ENCODE measurements around the gene MGMT. TPM values are rescaled to one million over a fixed set of nuclear protein-coding genes. Genes with fewer than 3 reads are reported as not detected.

MGMT gene
- polyA plus RNA-seq, 1 donor from 2014 or later = 0.94 TPM

- no peaks in the 10 kb centered on the region for H3K9me2 ChIP-seq (ENCODE audit: insufficient read depth, low read length)
- H3K27ac ChIP-seq (ENCODE audit: low read length) = no peak overlapping the region
- no peaks in the 10 kb centered on the region for H4K20me1 ChIP-seq (ENCODE audit: insufficient read depth)
- H3K9me3 ChIP-seq (ENCODE audit: low read length) = no peaks in the 10 kb centered on the region
- H3F3A ChIP-seq (ENCODE audit: insufficient read depth, low read length, poor library complexity, severe bottlenecking) = no peaks in the 10 kb centered on the region
- H3K79me2 ChIP-seq (replicated peaks; ENCODE audit: insufficient read depth, low read length) = no peaks in the 10 kb centered on the region
- H3K4me2 ChIP-seq (ENCODE audit: low read length) = no peak overlapping the region
- H3K36me3 ChIP-seq (ENCODE audit: insufficient read depth, low read length) = no peaks in the 10 kb centered on the region
- no peaks in the 10 kb centered on the region for H3K27me3 ChIP-seq (ENCODE audit: insufficient read depth, low read depth, low read length)
- H2AFZ ChIP-seq (ENCODE audit: low read depth, low read length) = no peak overlapping the region
- TF ChIP-seq POLR2AphosphoS5 (IDR thresholded peaks at IDR 0.05) (no peak), CTCF (IDR thresholded peaks at IDR 0.05; ENCODE audit: poor library complexity, severe bottlenecking) (no peak), MXI1 (conservative IDR thresholded peaks at IDR 0.05; ENCODE audit: poor library complexity, severe bottlenecking) (no peak), EZH2 (IDR thresholded peaks at IDR 0.05; ENCODE audit: borderline replicate concordance, insufficient read depth, low read length, poor library complexity, severe bottlenecking) (no peak), EP300 (conservative IDR thresholded peaks at IDR 0.05; ENCODE audit: poor library complexity, severe bottlenecking) (no peak), REST (IDR thresholded peaks at IDR 0.05; ENCODE audit: borderline replicate concordance) (no peak), TAF1 (IDR thresholded peaks at IDR 0.05; ENCODE audit: low read depth) (no peak), RAD21 (conservative IDR thresholded peaks at IDR 0.05) (no peak), SMC3 (conservative IDR thresholded peaks at IDR 0.05; ENCODE audit: poor library complexity) (no peak)
- H3K4me3 ChIP-seq (ENCODE audit: low read length) = no peak overlapping the region
- H3K9ac ChIP-seq (ENCODE audit: low read length) = no peak overlapping the region
Measured at GRCh38 chr10:129787557-129787956, 320.5 kb downstream of the MGMT start.

GRCh38 chr10:129788215-129788614 is 321.2 kb downstream of the MGMT start:
- no peak overlapping the region for H3K27ac ChIP-seq (ENCODE audit: low read length)
- H3K79me2 ChIP-seq (replicated peaks; ENCODE audit: insufficient read depth, low read length) = no peaks in the 10 kb centered on the region
- no peaks in the 10 kb centered on the region for H3K9me3 ChIP-seq (ENCODE audit: low read length)
- H3K27me3 ChIP-seq (ENCODE audit: insufficient read depth, low read depth, low read length) = no peaks in the 10 kb centered on the region
- TF ChIP-seq MXI1 (conservative IDR thresholded peaks at IDR 0.05; ENCODE audit: poor library complexity, severe bottlenecking) (no peak), EP300 (conservative IDR thresholded peaks at IDR 0.05; ENCODE audit: poor library complexity, severe bottlenecking) (no peak), RAD21 (conservative IDR thresholded peaks at IDR 0.05) (no peak), TAF1 (IDR thresholded peaks at IDR 0.05; ENCODE audit: low read depth) (no peak), REST (IDR thresholded peaks at IDR 0.05; ENCODE audit: borderline replicate concordance) (no peak), EZH2 (IDR thresholded peaks at IDR 0.05; ENCODE audit: borderline replicate concordance, insufficient read depth, low read length, poor library complexity, severe bottlenecking) (no peak), POLR2AphosphoS5 (IDR thresholded peaks at IDR 0.05) (no peak), CTCF (IDR thresholded peaks at IDR 0.05; ENCODE audit: poor library complexity, severe bottlenecking) (no peak), SMC3 (conservative IDR thresholded peaks at IDR 0.05; ENCODE audit: poor library complexity) (no peak)
- no peaks in the 10 kb centered on the region for H3K36me3 ChIP-seq (ENCODE audit: insufficient read depth, low read length)
- no peak overlapping the region for H2AFZ ChIP-seq (ENCODE audit: low read depth, low read length)
- no peak overlapping the region for H3K9ac ChIP-seq (ENCODE audit: low read length)
- no peak overlapping the region for H3K4me2 ChIP-seq (ENCODE audit: low read length)
- H3K4me3 ChIP-seq (ENCODE audit: low read length) = no peak overlapping the region
- H3F3A ChIP-seq (ENCODE audit: insufficient read depth, low read length, poor library complexity, severe bottlenecking) = no peaks in the 10 kb centered on the region
- H4K20me1 ChIP-seq (ENCODE audit: insufficient read depth) = no peaks in the 10 kb centered on the region
- H3K9me2 ChIP-seq (ENCODE audit: insufficient read depth, low read length) = no peaks in the 10 kb centered on the region

Data from neural cell (in vitro differentiated cells).